Mucosa of rectum (tissue), 2 donors: ENCODE measurements around the gene GIGYF2.

ENCODE experiments used
- H3K27ac ChIP-seq, 2 donors: one replicate each; pipeline ENCODE4 v1.7.0; 2013; ENCODE audit warnings: inconsistent platforms in 2 of 2, low read depth in 2 of 2, low read length in 2 of 2
- H3K27me3 ChIP-seq, 2 donors: one replicate each; pipeline ENCODE4 v1.7.0; 2013; ENCODE audit warnings: low read length in 2 of 2; ENCODE audit not compliant: control insufficient read depth in 2 of 2, insufficient read depth in 2 of 2
- H3K36me3 ChIP-seq, 2 donors: one replicate each; pipeline ENCODE4 v1.7.0; 2013; ENCODE audit warnings: low read length in 2 of 2; ENCODE audit not compliant: control insufficient read depth in 2 of 2, insufficient read depth in 2 of 2
- H3K4me1 ChIP-seq, 2 donors: one replicate each; pipeline ENCODE4 v1.7.0; 2013; ENCODE audit warnings: low read length in 2 of 2, mild to moderate bottlenecking in 1 of 2; ENCODE audit not compliant: control insufficient read depth in 2 of 2, insufficient read depth in 2 of 2
- H3K4me3 ChIP-seq, 2 donors: one replicate each; pipeline ENCODE4 v1.7.0; 2013; ENCODE audit warnings: low read length in 2 of 2
- H3K9ac ChIP-seq, 2 donors: one replicate each; pipeline ENCODE4 v1.7.0; 2013; ENCODE audit warnings: low read length in 2 of 2, low read depth in 1 of 2, mild to moderate bottlenecking in 1 of 2
- H3K9me3 ChIP-seq, 2 donors: one replicate each; pipeline ENCODE4 v1.7.0; 2013; ENCODE audit warnings: low read length in 2 of 2; ENCODE audit not compliant: control insufficient read depth in 2 of 2
- donor health status: healthy.
- donor health status: Normal muscosa, but diverticular disease.

GIGYF2 gene

DNA sequence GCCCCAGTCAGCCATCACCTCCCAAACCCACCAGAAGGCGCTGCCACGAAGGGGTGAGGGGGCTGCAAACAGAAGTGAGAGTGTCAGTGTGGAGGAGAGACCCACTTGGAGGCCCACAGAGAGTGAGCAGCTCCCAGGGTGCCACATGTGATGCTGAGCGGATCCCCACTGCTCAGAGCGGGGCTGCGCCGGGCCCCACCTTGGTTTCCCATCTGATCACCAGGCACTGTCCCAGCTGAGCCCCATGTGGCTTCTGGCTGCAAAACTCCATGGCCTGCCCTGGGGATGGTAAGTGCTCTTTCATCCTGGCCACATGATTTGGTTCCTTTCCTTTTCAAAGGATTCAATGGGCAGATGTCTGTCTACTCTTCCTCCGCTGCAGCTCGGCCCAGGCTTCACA is 196.7 kb downstream of the GIGYF2 start:
- Histone ChIP-seq H3K9ac (no peak overlapping the region), H3K4me1 (no peaks in the 10 kb centered on the region), H3K27ac (no peak overlapping the region), H3K9me3 (no peaks in the 10 kb centered on the region), H3K4me3 (no peak overlapping the region), H3K27me3 (no peaks in the 10 kb centered on the region), H3K36me3 (peaks cover 14% of the 10 kb centered on the region in 2 donors)

GRCh38 chr2:232894251-232894650 is 197.1 kb downstream of the GIGYF2 start:
- Histone ChIP-seq H3K27ac (no peak overlapping the region), H3K9me3 (no peaks in the 10 kb centered on the region), H3K4me3 (no peak overlapping the region), H3K36me3 (peaks cover 14 to 18% of the 10 kb centered on the region in 2 donors), H3K27me3 (no peaks in the 10 kb centered on the region), H3K4me1 (no peaks in the 10 kb centered on the region), H3K9ac (no peak overlapping the region)

GRCh38 chr2:232894746-232895145 is 197.6 kb downstream of the GIGYF2 start:
- H3K4me3 ChIP-seq, result no peak overlapping the region
- no peak overlapping the region for H3K27ac ChIP-seq
- no peak overlapping the region for H3K9ac ChIP-seq
- no peaks in the 10 kb centered on the region for H3K9me3 ChIP-seq
- no peaks in the 10 kb centered on the region for H3K4me1 ChIP-seq
- peaks cover 14 to 18% of the 10 kb centered on the region in 2 donors for H3K36me3 ChIP-seq
- no peaks in the 10 kb centered on the region for H3K27me3 ChIP-seq

DNA sequence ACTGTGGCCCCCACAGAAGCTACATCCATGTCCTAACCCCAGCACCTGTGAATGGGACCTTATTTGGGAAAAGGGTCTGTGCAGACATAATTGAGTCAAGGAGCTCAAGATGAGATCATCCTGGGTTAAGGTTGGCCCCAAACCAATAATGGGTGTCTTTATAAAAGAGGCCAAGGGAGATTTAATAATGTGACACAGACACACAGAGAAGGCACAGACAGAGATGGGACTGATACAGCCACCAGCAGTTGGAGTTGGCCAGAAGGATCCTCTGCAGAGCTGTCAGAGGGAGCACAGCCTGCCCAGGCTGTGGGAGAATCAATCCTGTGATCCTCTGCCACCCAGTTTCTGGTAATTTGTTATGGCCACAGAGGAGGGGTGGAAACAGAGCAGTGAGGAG is 199.0 kb downstream of the GIGYF2 start:
- H3K4me1 ChIP-seq, result no peaks in the 10 kb centered on the region
- no peak overlapping the region for H3K9ac ChIP-seq
- no peaks in the 10 kb centered on the region for H3K27me3 ChIP-seq
- H3K9me3 ChIP-seq, result no peaks in the 10 kb centered on the region
- peaks cover 12 to 14% of the 10 kb centered on the region in 2 donors for H3K36me3 ChIP-seq
- H3K4me3 ChIP-seq, result no peak overlapping the region
- H3K27ac ChIP-seq, result no peak overlapping the region

DNA sequence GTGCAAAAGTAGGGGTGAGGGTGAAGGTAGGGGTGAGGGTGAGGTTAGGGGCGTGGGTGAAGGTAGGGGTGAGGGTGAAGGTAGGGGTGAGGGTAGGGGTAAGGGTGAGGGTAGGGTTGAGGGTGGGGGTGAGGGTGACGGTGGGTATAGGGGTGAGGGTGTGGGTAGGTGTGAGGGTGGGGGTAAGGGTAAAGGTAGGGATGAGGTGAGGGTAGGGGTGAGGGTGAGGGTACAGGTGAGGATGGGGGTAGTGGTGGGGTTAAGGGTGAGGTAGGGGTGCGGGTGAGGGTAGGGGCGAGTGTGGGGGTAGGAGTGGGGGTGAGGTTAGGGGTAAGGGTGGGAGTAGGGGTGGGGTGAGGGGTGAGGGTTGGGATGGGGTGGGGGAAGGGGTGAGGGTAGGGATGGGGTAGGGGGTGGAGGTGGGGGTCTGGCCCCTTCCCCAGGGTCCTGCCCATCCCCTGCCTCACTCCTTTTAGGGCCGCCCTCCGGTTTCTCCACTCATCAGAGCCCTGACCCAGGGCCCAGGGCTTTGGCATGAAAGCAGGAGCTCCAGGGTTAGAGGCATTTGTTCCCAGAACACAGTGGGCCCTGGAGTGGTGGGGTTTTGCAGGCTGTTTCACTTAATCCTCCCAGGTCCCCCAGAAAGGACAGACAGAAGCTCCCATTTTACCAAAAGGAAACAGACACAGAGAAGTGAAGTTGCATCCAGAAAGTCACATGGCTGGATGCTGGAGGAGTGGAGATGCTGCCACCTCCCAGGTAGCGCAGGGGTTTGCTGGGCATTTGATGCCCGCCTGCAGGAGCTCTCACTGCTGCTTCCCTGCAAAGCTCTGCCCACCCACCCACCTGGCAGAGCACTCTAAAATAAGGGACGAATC is 199.8 kb downstream of the GIGYF2 start:
- Histone ChIP-seq H3K9me3 (no peaks in the 10 kb centered on the region), H3K27me3 (no peaks in the 10 kb centered on the region), H3K4me1 (no peaks in the 10 kb centered on the region), H3K27ac (no peak overlapping the region), H3K9ac (no peak overlapping the region), H3K4me3 (no peak overlapping the region), H3K36me3 (peaks cover 10 to 14% of the 10 kb centered on the region in 2 donors)

GRCh38 chr2:232897598-232898408 is 200.7 kb downstream of the GIGYF2 start:
- H3K9ac ChIP-seq, result no peak overlapping the region
- H3K4me1 ChIP-seq, result no peaks in the 10 kb centered on the region
- peaks cover 6 to 7% of the 10 kb centered on the region in 2 donors for H3K36me3 ChIP-seq
- H3K27me3 ChIP-seq, result no peaks in the 10 kb centered on the region
- H3K4me3 ChIP-seq, result no peak overlapping the region
- no peaks in the 10 kb centered on the region for H3K9me3 ChIP-seq
- H3K27ac ChIP-seq, result no peak overlapping the region

DNA sequence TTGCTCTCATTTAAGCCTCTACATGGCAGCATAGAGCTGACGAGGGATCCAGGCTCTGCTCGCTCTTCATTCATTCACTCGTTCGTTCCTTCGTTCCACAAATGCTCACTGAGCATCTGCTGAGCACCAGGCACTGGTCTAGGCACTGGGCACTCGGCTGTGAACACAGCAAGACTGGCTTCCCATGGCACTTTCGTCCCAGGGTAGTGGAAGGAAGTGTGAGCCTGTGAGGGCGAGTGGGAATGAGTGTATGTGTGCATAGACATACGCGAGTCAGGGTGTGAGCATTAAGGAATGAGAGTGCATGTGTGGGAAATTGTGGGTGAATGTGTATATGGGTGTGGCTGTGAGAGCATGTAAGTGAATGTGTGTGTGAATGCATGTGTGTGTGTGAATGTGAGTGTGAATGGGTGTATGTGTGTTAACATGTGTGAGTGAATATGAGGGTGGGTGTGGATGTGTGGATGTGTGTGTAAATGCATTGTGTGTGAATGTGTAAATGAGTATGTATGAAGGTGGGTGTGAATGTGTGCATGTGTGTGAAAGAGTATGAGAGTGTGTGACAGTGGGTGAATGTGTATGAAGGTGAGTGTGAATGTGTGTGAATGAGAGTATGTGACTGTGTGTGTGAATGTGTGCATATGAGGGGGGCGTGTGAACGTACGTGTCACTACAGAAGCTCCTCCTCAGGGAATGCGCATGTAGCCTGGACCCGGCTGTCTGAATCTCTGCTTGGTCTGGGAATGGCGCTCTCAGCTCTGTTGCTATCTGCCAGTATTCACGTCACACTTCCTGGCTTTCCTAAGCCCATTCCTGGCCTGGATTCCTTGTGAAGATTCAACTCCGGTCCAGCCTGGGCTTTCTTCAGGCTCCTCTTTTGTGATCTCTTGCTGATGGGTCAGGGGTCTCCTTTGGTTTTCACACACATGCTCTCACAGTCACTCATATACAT is 201.7 kb downstream of the GIGYF2 start:
- no peak overlapping the region for H3K9ac ChIP-seq

DNA sequence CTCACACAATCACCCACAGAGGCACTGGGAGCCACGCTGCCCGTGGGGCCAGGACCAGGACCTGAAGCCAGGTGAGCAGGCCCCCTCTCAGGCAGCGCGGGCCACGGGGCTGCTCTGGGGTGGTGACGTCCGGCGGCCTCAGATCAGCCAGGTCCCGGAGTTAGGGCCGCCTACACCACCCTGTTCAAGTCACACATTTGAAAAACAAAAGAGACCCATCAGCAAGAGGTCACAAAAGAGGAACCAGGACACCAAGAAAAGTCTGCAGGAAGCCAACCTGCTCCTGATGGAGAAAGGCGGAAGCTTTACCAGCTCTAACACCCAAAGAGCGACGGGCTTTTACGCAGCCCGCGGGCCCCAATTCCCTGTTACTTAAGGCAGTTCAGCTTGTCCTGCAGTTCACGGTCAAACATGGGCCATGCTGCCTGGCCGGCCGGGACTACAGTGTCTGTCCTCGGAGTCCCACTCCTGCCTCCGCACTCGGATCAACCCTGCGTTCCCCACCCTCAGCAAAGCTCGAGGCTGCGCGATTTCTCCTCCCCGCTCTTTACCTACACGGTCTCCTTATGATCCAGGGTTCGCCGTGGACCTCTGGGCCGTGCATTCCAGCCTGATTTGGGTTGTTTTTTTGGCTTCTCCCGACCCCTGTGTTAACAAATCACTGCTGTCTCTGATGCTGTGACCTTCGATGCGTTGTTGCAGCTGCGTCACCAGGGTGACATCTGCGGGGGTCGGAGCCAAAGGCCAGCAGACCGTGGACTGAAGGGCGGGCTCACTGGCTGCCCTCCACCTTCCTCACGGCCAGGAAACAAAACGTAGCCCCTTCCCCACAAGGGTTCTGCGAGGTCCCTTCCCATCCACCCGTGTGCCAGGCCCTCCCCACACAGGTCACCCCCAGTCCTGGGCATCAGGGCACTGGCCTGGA is 203.9 kb downstream of the GIGYF2 start:
- no peaks in the 10 kb centered on the region for H3K27me3 ChIP-seq
- no peaks in the 10 kb centered on the region for H3K9me3 ChIP-seq
- peaks cover 0 to 7% of the 10 kb centered on the region in 2 donors for H3K36me3 ChIP-seq
- H3K4me3 ChIP-seq, result no peak overlapping the region
- H3K4me1 ChIP-seq, result no peaks in the 10 kb centered on the region
- H3K27ac ChIP-seq, result no peak overlapping the region
- no peak overlapping the region for H3K9ac ChIP-seq

More for the DNA sequence above, 201.7 kb downstream of the GIGYF2 start:
- H3K4me3 ChIP-seq, result no peak overlapping the region
- H3K27me3 ChIP-seq, result no peaks in the 10 kb centered on the region
- H3K36me3 ChIP-seq, result peaks cover 3 to 7% of the 10 kb centered on the region in 2 donors
- H3K4me1 ChIP-seq, result no peaks in the 10 kb centered on the region
- H3K27ac ChIP-seq, result no peak overlapping the region
- no peaks in the 10 kb centered on the region for H3K9me3 ChIP-seq
